GM21619 (cell line): ENCODE data around the gene FAM135A.
"Not testable (repeated sequence)": the region's sequence is repeated elsewhere in the genome, so short reads cannot be mapped to it uniquely, and the experiment has no call there.

Experiments used
- ATAC-seq: cut with Tn5 transposase; IDR thresholded peaks from one replicate; pipeline ENCODE4 v1.9.1; 2021; ENCODE audit not compliant: unreplicated experiment

FAM135A gene

DNA sequence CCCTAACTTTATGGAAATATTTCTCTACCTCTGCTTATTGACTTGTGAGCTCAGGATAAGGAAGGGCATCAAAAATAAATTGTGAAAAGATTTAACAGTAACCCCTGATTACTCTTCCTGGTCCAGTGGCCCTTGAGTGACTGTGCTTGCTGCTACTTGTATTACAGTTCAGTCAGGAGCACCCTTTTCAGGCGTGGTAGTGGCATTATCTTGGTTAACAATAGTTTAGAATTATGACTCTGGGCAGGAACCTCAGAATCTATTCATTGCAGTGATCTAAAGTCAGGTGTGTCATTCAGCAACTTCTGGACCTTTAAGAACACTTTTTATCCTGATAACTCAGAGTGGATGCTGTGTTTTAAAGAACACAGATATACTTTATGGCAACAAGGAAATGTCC, 43.4 kb downstream of the FAM135A start:
- no peak for ATAC-seq

GRCh38 chr6:70459235-70459634, 45.9 kb downstream of the FAM135A start:
- ATAC-seq: no peak

GRCh38 chr6:70459699-70460098, 46.4 kb downstream of the FAM135A start:
- ATAC-seq: not testable (repeated sequence)

GRCh38 chr6:70470016-70470415, 56.7 kb downstream of the FAM135A start:
- no peak for ATAC-seq

GRCh38 chr6:70470510-70470909, 57.2 kb downstream of the FAM135A start:
- not testable (repeated sequence) for ATAC-seq

GRCh38 chr6:70474751-70475150, 61.4 kb downstream of the FAM135A start:
- ATAC-seq: no peak

DNA sequence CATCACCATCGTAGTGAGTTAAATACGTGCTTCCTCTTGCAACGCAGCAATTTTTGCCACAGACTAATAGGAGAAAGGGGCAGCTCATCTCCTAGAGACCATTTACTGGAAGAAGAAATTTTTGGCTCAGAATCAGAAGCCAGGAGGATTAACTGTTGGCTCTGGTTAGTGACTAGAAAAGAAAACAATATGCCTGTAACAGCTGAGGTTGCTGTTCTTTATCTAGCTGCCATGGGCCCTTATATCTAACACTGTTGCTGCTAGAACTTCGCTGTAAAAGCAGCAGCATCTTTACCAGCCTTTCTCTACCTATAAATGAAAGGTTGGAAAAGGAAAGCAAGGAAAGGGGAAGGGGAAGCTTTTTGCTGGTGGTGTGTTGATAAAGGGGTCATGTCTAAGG, 65.9 kb downstream of the FAM135A start:
- ATAC-seq: no peak

- not testable (repeated sequence) for ATAC-seq
Observed at GRCh38 chr6:70486638-70487037, 73.3 kb downstream of the FAM135A start.

- ATAC-seq: no peak
Observed at GRCh38 chr6:70489364-70489763, 76.1 kb downstream of the FAM135A start.

- ATAC-seq: no peak
Observed at GRCh38 chr6:70494833-70495232, 81.5 kb downstream of the FAM135A start.

DNA sequence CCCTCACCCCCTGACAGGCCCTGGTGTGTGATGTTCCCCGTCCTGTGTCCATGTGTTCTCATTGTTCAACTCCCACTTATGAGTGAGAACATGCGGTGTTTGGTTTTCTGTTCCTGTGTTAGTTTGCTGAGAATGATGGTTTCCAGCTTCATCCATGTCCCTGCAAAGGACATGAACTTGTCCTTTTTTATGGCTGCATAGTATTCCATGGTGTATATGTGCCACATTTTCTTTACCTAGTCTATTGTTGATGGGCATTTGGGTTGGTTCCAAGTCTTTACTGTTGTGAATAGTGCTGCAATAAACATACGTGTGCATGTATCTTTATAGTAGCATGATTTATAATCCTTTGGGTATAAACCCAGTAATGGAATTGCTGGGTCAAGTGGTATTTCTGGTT, 82.5 kb downstream of the FAM135A start:
- not testable (repeated sequence) for ATAC-seq

DNA sequence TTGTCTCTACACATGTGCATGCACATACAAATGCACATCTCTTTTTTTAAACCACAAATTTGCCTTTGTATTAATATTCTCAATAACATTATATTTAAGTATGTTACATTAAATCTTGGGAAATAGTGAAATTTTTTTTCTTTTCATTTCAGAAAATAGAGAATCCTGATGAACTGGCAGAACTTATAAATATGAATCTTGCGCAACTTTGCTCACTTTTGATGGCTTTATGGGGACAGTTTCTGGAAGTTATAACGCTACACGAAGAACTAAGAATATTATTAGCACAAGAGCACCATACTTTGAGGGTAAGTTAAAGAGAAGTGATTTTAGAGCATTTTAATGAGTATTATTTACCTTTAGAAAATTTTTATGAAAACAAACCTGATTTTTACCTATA, 89.2 kb downstream of the FAM135A start:
- ATAC-seq: no peak

- ATAC-seq: no peak
Observed at GRCh38 chr6:70503813-70504465, 90.6 kb downstream of the FAM135A start.

DNA sequence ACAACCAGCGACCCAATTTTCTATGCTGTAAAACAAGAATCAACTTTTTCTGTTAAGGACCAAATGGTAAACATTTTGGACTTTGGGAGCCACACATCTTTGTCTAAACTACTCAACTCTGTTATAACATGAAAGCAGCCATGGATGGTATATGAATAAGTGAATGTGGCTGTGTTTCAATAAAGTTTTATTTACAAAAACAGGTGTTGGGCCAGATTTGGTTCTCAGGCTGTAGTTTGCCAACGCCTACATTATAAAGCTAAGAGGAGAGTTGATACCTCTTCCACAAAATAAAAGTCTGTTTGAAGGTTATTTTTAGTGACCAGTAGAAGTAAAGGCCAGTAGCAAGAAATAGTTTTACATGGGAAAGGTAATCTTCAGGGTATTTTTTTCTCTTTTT, 93.0 kb downstream of the FAM135A start:
- ATAC-seq: no peak

GRCh38 chr6:70507161-70507560, 93.9 kb downstream of the FAM135A start:
- no peak for ATAC-seq

DNA sequence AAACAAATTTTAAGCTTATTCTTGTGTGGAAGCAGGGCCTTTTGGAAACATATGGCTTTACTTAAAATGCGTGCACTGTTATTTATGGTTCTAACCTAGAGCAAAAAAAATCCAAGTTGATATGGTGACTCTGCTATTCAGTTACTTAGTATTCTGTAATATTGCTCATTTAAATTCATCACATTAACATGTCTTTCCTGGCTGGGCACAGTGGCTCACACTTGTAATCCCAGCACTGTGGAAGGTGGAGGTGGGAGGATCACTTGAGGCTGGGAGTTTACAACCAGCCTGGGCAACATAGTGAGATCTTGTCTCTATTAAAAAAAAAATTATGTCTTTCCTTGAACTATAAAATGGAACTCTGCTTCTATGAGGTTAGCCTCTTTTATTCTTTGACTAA, 95.6 kb downstream of the FAM135A start:
- no peak for ATAC-seq

DNA sequence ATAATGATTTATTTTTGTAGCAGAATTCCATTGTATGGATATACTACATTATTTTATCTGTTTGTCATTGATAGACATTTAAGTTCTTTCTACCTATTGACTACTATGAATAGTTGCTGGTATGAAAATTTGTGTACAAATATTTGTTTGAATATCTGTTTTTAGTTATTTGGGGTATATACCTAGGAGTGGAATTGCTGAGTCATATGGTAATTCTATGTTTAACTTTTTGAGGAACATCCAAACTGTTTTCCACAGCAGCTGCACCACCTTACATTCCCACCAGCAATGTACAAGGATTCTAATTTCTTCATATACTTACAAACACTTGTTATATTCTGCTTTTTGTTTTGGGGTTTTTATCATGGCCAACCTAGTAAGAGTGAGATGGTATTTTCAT, 97.3 kb downstream of the FAM135A start:
- no peak for ATAC-seq

- no peak for ATAC-seq
Observed at GRCh38 chr6:70518723-70519122, 105.4 kb downstream of the FAM135A start.

DNA sequence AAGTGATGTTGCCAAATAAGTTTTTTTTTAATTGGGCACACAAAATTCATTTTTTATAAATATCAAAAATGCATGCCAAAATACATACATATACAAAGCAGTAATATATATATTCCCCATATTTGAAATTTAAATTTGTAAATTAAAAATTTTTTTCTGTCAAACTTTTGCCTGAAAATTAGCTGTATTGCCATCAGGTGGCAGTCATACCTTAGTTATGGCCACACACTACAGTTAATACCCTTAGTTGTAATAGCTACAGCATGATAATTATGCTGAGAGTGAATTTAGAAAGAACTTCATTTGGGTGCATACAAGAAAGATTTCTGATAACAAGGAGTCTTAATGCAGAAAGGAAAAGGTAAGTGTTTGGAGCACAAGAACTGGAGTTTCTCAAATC, 107.3 kb downstream of the FAM135A start:
- no peak for ATAC-seq

DNA sequence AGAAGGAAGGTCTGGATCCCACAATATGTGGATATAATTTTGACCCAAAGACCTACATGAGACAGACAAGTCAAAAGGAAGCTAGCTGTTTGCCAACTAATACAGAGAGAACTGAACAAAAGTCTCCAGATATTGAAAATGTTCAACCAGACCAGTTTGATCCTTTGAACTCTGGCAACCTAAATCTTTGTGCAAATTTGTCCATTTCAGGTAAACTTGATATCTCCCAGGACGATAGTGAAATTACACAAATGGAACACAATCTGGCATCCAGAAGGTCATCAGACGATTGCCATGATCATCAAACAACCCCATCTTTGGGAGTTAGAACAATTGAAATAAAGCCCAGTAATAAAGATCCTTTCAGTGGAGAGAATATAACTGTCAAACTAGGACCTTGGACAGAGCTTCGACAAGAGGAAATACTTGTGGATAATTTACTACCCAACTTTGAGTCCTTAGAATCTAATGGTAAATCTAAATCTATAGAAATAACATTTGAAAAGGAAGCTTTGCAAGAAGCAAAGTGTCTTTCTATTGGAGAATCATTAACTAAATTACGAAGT, 111.5 kb downstream of the FAM135A start:
- ATAC-seq: no peak

DNA sequence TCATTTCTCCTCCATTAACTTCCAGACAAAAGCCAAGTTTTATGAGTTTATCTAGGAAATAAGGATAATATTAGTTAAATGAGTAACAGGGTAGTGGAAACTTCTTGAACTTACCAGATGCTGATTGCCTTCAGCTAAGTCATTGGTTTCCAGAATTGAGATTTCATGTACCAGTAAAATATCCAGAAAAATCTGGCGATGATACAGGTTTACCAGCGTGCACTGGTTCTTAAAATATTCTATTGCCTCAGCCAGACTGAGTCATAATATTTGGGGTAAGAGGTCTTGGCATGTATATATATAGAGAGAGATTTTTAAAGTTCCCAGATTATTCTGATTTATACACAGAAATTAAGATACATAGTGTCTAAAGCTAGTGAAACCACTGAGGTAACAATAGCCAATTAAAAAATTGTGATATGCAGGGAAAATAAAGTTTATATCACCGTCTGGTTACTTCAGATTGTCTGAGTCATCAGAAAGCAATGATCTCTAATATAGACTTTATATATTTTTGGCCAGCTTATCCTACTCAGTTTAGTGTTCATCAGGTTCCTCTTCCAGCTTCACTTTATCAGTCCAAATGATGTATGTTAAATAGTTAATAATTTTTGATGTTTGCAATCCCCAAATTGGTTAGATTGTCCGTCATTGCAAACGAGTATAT, 113.9 kb downstream of the FAM135A start:
- no peak for ATAC-seq

DNA sequence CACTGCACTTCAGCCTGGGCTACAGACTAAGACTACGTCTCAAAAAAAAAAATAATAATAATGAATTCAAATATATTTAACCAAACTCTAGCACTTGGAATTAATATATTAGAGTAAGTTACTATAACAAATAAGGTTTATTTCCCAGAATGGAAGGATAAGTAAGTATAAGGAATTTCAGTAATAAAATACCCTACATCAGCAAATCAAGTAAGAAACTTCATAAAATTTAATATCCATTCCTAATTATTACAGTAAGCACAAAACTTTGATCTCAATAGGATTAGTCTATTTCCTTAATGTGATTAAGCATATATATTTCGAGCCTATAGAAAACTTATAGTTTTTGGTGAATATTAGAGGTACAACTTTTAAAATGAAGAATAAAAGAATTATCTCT, 116.7 kb downstream of the FAM135A start:
- ATAC-seq: no peak

DNA sequence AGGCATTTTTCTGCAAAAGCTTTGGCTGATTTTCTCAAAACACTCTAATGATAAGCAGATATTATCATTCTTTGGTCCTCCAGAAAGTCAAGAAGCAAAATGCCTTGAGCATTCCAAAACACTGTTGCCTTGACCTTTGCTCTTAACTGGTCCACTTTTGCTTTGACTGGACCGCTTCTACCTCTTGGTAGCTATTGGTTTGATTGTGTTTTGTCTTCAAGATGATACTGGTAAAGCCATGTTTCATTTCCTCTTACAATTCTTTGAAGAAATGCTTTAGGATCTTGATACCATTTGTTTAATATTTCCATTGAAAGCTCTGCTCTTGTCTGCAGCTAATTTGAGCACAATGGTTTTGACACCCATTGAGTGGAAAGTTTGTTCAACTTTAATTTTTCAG, 117.8 kb downstream of the FAM135A start:
- no peak for ATAC-seq
